ENCODE results near the gene LIN7A.

GRCh38 chr12:80912901-80913770 lies 24.6 kb downstream of the LIN7A start:
- TF ChIP-seq POLR2AphosphoS5 (IDR thresholded peaks at IDR 0.05) (no peak), CTCF (IDR thresholded peaks at IDR 0.05) (no peak), EP300 (IDR thresholded peaks at IDR 0.05) (no peak)

Measured in esophagus muscularis mucosa (tissue), 4 donors.